ENCODE results near the gene FOXS1. TPM values are rescaled to one million over a fixed set of nuclear protein-coding genes. Genes with fewer than 3 reads are reported as not detected.

The FOXS1 gene
- total RNA-seq, 1 experiment from 2014 or later = not detected

- Histone ChIP-seq H3K27me3 (replicated peaks; ENCODE audit: insufficient read depth, low read depth, low read length, poor library complexity) (peaks cover 4% of the 10 kb centered on the region), H3K27ac (ENCODE audit: low read depth, low read length, poor library complexity, severe bottlenecking) (no peak overlapping the region), H3K36me3 (ENCODE audit: insufficient read depth, low read length, poor library complexity, severe bottlenecking) (no peaks in the 10 kb centered on the region), H3K9me3 (ENCODE audit: low read depth, low read length, poor library complexity, severe bottlenecking) (no peaks in the 10 kb centered on the region), H3K4me1 (ENCODE audit: insufficient read depth, low read length, poor library complexity, severe bottlenecking) (no peaks in the 10 kb centered on the region), H3K4me3 (ENCODE audit: low read depth, low read length, poor library complexity, severe bottlenecking) (no peak overlapping the region)
- no TSS peak for BruUV-seq (replicated peaks)
- TF ChIP-seq CTCF (conservative IDR thresholded peaks at IDR 0.05; ENCODE audit: low read depth, low read length) (no peak), EZH2 (IDR thresholded peaks at IDR 0.05; ENCODE audit: borderline replicate concordance, low read depth, low read length, poor library complexity, severe bottlenecking) (no peak)
- CTCF ChIA-PET = interaction anchor here (0.5 kb wide), 1 partner anchor 9 kb away, joined by 3 read pairs; no protein-coding TSS in a partner anchor
- intact Hi-C loops (cut with micrococcal nuclease; ENCODE audit: unreplicated experiment) = no loop called here
- no peak for DNase-seq (ENCODE audit: low spot score)
- POLR2A ChIA-PET (ENCODE audit: low non-redundant PET) = no interaction called here
Measured at GRCh38 chr20:31843288-31843687, 2.1 kb downstream of the FOXS1 start.

- Histone ChIP-seq H3K27me3 (replicated peaks; ENCODE audit: insufficient read depth, low read depth, low read length, poor library complexity) (peaks cover 1% of the 10 kb centered on the region), H3K27ac (ENCODE audit: low read depth, low read length, poor library complexity, severe bottlenecking) (no peak overlapping the region), H3K9me3 (ENCODE audit: low read depth, low read length, poor library complexity, severe bottlenecking) (no peaks in the 10 kb centered on the region), H3K36me3 (ENCODE audit: insufficient read depth, low read length, poor library complexity, severe bottlenecking) (no peaks in the 10 kb centered on the region), H3K4me3 (ENCODE audit: low read depth, low read length, poor library complexity, severe bottlenecking) (no peak overlapping the region), H3K4me1 (ENCODE audit: insufficient read depth, low read length, poor library complexity, severe bottlenecking) (no peaks in the 10 kb centered on the region)
- intact Hi-C loops (cut with micrococcal nuclease; ENCODE audit: unreplicated experiment) = no loop called here
- POLR2A ChIA-PET (ENCODE audit: low non-redundant PET) = no interaction called here
- TF ChIP-seq EZH2 (IDR thresholded peaks at IDR 0.05; ENCODE audit: borderline replicate concordance, low read depth, low read length, poor library complexity, severe bottlenecking) (no peak), CTCF (conservative IDR thresholded peaks at IDR 0.05; ENCODE audit: low read depth, low read length) (no peak)
- no TSS peak for BruUV-seq (replicated peaks)
- no peak for DNase-seq (ENCODE audit: low spot score)
- CTCF ChIA-PET = interaction anchor here (0.5 kb wide), 1 partner anchor 10 kb away, joined by 3 read pairs; no protein-coding TSS in a partner anchor
Measured at GRCh38 chr20:31842471-31843157, 2.8 kb downstream of the FOXS1 start.

GRCh38 chr20:31841928-31842327 is 3.5 kb downstream of the FOXS1 start:
- Histone ChIP-seq H3K4me3 (ENCODE audit: low read depth, low read length, poor library complexity, severe bottlenecking) (no peak overlapping the region), H3K36me3 (ENCODE audit: insufficient read depth, low read length, poor library complexity, severe bottlenecking) (no peaks in the 10 kb centered on the region), H3K27me3 (replicated peaks; ENCODE audit: insufficient read depth, low read depth, low read length, poor library complexity) (no peaks in the 10 kb centered on the region), H3K4me1 (ENCODE audit: insufficient read depth, low read length, poor library complexity, severe bottlenecking) (no peaks in the 10 kb centered on the region), H3K9me3 (ENCODE audit: low read depth, low read length, poor library complexity, severe bottlenecking) (no peaks in the 10 kb centered on the region), H3K27ac (ENCODE audit: low read depth, low read length, poor library complexity, severe bottlenecking) (no peak overlapping the region)
- ChIA-PET CTCF (no interaction called here), POLR2A (ENCODE audit: low non-redundant PET) (no interaction called here)
- BruUV-seq (replicated peaks) = no TSS peak
- intact Hi-C loops (cut with micrococcal nuclease; ENCODE audit: unreplicated experiment) = no loop called here
- TF ChIP-seq EZH2 (IDR thresholded peaks at IDR 0.05; ENCODE audit: borderline replicate concordance, low read depth, low read length, poor library complexity, severe bottlenecking) = no peak
- no peak for TF ChIP-seq CTCF (conservative IDR thresholded peaks at IDR 0.05; ENCODE audit: low read depth, low read length)
- no peak for DNase-seq (ENCODE audit: low spot score)
